ENCODE results near the gene CCDC157. TPM values are rescaled to one million over a fixed set of nuclear protein-coding genes. Genes with fewer than 3 reads are reported as not detected.
A peak's percentile ranks its signal among the peaks of the same experiment; 100 is the strongest.
"Not testable (repeated sequence)": the region's sequence is repeated elsewhere in the genome, so short reads cannot be mapped to it uniquely, and the experiment has no call there.

Gene CCDC157
- total RNA-seq, 4 donors from 2014 or later, result 1.0 to 10.5 (median 5.2) TPM

DNA sequence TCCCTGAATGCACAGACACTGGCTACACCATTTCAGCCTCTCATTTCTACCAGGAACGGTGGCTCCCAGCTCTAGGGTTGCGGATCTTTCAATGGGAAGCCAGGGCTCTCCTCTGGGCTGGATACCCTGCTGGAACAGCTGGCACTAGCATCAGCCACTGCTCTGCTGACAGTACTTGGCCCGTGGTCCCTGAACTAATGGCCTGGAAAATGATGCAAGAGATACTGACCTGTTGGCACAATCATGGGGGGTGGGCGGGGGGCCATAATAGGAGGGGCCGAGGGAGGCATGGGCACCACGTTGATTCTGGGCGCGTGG is 19.4 kb upstream of the CCDC157 start:
- no peaks in the 10 kb centered on the region for H3K9me3 ChIP-seq
- H3K4me1 ChIP-seq, result peaks cover 0 to 50% (median 24%) of the 10 kb centered on the region in 4 donors
- H3K27me3 ChIP-seq, result no peaks in the 10 kb centered on the region
- peaks cover 17 to 100% (median 87%) of the 10 kb centered on the region in 3 donors for H3K36me3 ChIP-seq
- TF ChIP-seq EP300 (IDR thresholded peaks at IDR 0.05) (no peak), POLR2A (IDR thresholded peaks at IDR 0.05) (no peak)
- TF ChIP-seq, protein P1, sequence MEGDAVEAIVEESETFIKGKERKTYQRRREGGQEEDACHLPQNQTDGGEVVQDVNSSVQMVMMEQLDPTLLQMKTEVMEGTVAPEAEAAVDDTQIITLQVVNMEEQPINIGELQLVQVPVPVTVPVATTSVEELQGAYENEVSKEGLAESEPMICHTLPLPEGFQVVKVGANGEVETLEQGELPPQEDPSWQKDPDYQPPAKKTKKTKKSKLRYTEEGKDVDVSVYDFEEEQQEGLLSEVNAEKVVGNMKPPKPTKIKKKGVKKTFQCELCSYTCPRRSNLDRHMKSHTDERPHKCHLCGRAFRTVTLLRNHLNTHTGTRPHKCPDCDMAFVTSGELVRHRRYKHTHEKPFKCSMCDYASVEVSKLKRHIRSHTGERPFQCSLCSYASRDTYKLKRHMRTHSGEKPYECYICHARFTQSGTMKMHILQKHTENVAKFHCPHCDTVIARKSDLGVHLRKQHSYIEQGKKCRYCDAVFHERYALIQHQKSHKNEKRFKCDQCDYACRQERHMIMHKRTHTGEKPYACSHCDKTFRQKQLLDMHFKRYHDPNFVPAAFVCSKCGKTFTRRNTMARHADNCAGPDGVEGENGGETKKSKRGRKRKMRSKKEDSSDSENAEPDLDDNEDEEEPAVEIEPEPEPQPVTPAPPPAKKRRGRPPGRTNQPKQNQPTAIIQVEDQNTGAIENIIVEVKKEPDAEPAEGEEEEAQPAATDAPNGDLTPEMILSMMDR (IDR thresholded peaks at IDR 0.05), result no peak
- no peak overlapping the region for H3K27ac ChIP-seq
- no peak for DNase-seq (ENCODE audit: low spot score in 2 of 2)
- WGBS, 2 donors, result 84 to 90% methylated on average over 8 of the region's 8 CpGs
- H3K4me3 ChIP-seq, result no peak overlapping the region

DNA sequence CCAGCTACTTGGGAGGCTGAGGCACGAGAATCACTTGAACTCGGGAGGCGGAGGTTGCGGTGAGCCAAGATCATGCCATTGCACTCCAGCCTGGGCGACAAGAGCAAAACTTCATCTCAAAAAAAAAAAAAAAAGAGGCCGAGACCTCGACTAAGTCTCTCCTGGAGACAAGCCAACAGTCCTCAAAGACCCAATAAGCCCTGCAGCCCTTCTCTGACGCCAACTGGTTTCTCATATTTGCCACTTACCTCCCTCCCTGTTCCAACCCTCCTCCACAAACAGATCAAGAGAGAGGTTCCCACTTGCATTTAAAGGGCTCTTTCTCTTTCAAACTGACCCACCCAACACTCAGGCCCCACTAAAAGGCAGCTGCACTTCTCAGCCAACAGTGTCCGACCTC is 18.5 kb upstream of the CCDC157 start:
- peak overlapping the region in 1 of 4 donors; percentile 18 for H3K27ac ChIP-seq
- H3K4me3 ChIP-seq; H3K9me3 ChIP-seq; H3K27me3 ChIP-seq; DNase-seq (ENCODE audit: low spot score in 2 of 2): not testable (repeated sequence)
- peaks cover 17 to 100% (median 91%) of the 10 kb centered on the region in 3 donors for H3K36me3 ChIP-seq
- 57 to 64% methylated on average over 9 of the region's 9 CpGs for WGBS, 2 donors
- peaks cover 0 to 50% (median 28%) of the 10 kb centered on the region in 4 donors for H3K4me1 ChIP-seq

DNA sequence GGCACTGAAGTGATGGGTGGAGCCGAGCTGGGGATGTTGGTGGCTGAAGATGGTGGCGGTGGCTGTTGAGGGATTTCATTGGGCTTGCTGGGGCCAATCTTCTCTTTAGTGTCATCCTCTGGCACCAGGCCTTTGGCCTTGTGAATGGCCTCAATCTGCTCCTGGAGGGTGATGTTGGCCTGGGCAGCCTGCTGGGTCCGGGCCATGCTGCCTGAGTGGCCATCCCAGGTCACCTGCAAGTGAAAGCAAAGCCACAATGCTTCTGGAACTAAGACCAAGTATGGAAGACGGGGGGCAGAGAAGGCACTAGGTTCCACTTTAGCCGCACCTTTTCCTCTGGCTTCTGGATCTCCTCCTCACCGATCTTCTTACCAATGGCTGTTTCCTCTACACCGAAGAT is 18.0 kb upstream of the CCDC157 start:
- TF ChIP-seq POLR2A (IDR thresholded peaks at IDR 0.05) (no peak), EP300 (IDR thresholded peaks at IDR 0.05) (no peak)
- TF ChIP-seq, protein P1 (IDR thresholded peaks at IDR 0.05), result no peak
- no peak for DNase-seq (ENCODE audit: low spot score in 2 of 2)
- Histone ChIP-seq H3K4me3 (no peak overlapping the region), H3K27ac (peak overlapping the region in 2 of 4 donors; percentile 34 to 52), H3K27me3 (no peaks in the 10 kb centered on the region), H3K36me3 (peaks cover 17 to 100% (median 93%) of the 10 kb centered on the region in 3 donors), H3K9me3 (no peaks in the 10 kb centered on the region), H3K4me1 (peaks cover 0 to 53% (median 32%) of the 10 kb centered on the region in 4 donors)
- 88 to 89% methylated on average over 7 of the region's 7 CpGs for WGBS, 2 donors

DNA sequence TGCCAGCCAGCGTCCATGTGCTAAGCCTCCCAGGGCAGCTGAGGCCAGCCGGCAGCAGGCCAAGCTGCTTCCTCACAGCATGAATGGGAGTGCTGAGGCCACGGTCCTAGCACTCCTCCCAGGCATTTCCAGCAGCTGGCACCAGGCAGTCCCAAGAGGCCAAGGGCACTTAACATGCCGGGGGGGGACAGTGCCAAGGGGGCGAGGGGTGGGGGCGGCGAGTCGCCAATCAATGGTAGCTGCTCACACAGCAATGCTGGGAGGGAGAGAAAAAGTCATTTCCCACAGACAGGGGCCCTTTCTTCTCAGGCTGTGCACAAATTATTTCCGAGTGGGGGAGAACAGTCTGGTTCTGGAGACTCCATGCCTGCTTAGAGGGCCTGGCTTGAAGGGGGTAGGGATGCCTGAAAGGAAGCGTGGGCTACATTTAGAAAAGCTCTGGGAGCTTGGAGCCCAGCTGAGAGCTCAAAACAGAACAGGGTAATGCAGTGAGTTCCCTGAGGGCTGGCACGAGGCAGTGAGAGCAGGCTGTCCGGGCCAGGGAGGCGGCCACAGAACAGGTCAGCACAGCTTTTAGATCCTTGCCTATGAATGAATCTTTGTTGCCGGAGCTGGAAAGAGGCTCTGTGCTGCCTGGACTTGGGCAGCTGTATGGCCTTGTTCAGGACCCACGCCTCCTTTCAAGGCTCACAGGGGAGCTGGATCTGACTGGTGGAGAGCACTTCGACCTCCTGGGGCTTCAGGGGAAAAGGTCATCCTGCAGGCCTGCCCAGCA is 15.7 kb upstream of the CCDC157 start:
- TF ChIP-seq, protein P1 (IDR thresholded peaks at IDR 0.05), result peak in 1 of 5 experiments; percentile 7
- TF ChIP-seq POLR2A (IDR thresholded peaks at IDR 0.05) (no peak), EP300 (IDR thresholded peaks at IDR 0.05) (peak in 1 of 2 donors; percentile 84)
- no peaks in the 10 kb centered on the region for H3K9me3 ChIP-seq
- H3K27me3 ChIP-seq, result no peaks in the 10 kb centered on the region
- no peak overlapping the region for H3K4me3 ChIP-seq
- peak overlapping the region; percentile 57 to 96 (median 75) for H3K27ac ChIP-seq
- 41 to 48% methylated on average over 15 of the region's 16 CpGs for WGBS, 2 donors
- DNase-seq (ENCODE audit: low spot score in 2 of 2), result peak in 1 of 2 donors; percentile 60
- peaks cover 19 to 100% (median 93%) of the 10 kb centered on the region in 3 donors for H3K36me3 ChIP-seq
- peaks cover 0 to 60% (median 36%) of the 10 kb centered on the region in 4 donors for H3K4me1 ChIP-seq

DNA sequence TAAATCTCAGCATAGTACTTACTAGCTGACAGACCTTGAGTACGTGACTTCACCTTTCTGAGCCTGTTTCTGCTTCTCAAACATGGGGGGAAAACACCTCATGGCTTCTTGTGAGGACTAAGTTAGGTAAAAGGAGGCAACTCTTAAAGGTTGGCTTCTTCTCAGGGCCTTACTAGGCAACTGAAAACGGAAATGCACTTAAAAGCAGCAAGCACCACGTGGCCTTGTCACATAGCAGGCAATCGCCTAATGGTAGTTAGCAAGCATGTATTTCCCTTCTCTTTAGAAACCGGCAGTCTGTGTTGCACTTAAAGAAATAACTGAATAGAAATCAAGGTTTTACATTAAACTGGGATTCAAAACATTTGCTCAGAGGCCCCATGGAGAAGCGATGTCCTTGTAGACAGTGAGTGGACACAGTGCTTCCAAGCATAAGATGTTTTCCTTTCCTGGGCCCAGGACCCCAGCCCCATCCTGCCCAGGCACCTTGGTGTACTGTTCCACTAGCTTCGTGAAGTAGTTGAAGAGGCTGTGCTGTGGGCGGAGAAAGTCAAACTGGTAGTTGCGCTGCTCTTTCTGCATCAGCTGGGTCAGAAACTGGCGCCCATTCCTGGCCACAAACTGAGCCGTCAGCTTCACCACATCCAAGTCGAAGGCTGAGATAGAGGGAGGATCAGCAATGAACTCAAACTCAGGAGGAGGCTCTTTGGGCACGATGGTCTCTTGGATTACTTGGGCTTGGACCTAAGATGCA is 12.2 kb upstream of the CCDC157 start:
- peaks cover 6 to 94% (median 64%) of the 10 kb centered on the region in 3 donors for H3K36me3 ChIP-seq
- no peaks in the 10 kb centered on the region for H3K9me3 ChIP-seq
- no peaks in the 10 kb centered on the region for H3K27me3 ChIP-seq
- H3K27ac ChIP-seq, result peak overlapping the region in 1 of 4 donors; percentile 32
- no peak overlapping the region for H3K4me3 ChIP-seq
- peaks cover 0 to 63% (median 39%) of the 10 kb centered on the region in 4 donors for H3K4me1 ChIP-seq
- TF ChIP-seq EP300 (IDR thresholded peaks at IDR 0.05) (no peak), POLR2A (IDR thresholded peaks at IDR 0.05) (no peak)
- TF ChIP-seq, protein P1 (IDR thresholded peaks at IDR 0.05), result no peak
- no peak for DNase-seq (ENCODE audit: low spot score in 2 of 2)
- WGBS, 2 donors, result 88 to 89% methylated on average over 13 of the region's 13 CpGs
